ENCODE results near the gene ULBP3. TPM values are rescaled to one million over a fixed set of nuclear protein-coding genes. Genes with fewer than 3 reads are reported as not detected.

Gene ULBP3
- total RNA-seq, 1 donor from 2014 or later: 14.8 TPM

DNA sequence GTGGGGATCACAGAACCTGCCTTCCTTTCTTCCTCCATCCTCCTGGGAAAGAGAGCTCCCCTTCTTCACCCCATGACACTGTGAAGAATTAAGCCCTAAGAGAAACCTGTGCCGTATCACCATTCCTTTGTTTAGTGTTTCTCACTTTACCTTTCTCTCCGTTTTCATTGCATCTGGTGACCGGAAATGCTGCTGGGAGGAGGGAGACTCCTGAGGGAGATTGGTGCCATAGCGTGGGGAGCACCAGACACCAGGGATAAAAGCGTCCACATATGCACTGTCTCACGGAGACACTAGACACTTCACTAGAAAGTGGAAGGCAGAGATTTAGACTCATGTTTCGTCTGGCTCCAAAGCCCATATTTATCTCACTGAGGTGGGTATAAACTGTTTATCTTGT is 15.5 kb upstream of the ULBP3 start:
- no peak for DNase-seq (ENCODE audit: low read depth)
- TF ChIP-seq, protein P1, sequence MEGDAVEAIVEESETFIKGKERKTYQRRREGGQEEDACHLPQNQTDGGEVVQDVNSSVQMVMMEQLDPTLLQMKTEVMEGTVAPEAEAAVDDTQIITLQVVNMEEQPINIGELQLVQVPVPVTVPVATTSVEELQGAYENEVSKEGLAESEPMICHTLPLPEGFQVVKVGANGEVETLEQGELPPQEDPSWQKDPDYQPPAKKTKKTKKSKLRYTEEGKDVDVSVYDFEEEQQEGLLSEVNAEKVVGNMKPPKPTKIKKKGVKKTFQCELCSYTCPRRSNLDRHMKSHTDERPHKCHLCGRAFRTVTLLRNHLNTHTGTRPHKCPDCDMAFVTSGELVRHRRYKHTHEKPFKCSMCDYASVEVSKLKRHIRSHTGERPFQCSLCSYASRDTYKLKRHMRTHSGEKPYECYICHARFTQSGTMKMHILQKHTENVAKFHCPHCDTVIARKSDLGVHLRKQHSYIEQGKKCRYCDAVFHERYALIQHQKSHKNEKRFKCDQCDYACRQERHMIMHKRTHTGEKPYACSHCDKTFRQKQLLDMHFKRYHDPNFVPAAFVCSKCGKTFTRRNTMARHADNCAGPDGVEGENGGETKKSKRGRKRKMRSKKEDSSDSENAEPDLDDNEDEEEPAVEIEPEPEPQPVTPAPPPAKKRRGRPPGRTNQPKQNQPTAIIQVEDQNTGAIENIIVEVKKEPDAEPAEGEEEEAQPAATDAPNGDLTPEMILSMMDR (IDR thresholded peaks at IDR 0.05; ENCODE audit: insufficient read depth, low read length, poor library complexity, severe bottlenecking): no peak
- no peaks in the 10 kb centered on the region for H3K27me3 ChIP-seq (ENCODE audit: control insufficient read depth, insufficient read depth, low read length)
- no peaks in the 10 kb centered on the region for H3K36me3 ChIP-seq (ENCODE audit: control insufficient read depth, insufficient read depth, low read length)
- H3K4me3 ChIP-seq (ENCODE audit: low read depth, low read length): no peak overlapping the region

DNA sequence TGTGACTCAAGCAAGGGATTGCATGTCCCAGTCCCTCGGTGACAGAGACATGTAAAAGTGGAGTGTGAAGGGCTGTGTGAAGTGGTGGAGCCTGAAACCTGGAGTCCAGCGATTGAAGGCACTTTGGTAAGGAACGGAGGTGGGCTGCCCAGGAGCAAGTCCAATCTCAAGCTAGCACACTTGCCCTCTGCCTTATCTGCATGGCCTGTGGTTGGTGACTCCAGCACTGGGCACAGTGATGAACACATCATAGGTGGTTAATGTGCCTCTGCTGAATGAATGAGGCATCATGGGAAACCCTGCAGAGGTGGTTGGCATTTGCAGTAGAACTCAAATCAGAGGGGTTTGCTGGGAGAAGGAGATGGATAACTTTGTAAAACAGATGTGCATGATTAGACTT is 14.9 kb upstream of the ULBP3 start:
- TF ChIP-seq, protein P1 (IDR thresholded peaks at IDR 0.05; ENCODE audit: insufficient read depth, low read length, poor library complexity, severe bottlenecking): no peak
- no peak overlapping the region for H3K4me3 ChIP-seq (ENCODE audit: low read depth, low read length)
- DNase-seq (ENCODE audit: low read depth): no peak

DNA sequence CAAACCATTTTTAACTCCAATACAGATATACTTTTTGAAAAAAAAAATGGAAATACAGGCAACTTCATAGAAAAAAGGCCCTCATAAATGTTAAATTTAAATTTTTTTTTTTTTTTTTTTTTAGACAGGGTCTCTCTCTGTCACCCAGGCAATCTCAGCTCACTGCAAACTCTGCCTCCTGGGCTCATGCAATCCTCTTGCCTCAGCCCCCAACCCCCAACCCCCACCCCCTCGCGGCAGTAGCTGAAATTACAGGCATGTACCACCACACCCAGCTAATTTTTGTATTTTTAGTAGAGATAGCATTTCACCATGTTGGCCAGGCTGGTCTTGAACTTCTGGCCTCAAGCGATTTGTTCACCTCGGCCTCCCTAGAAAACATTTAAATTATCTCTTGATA is 12.8 kb upstream of the ULBP3 start:
- no peak for DNase-seq (ENCODE audit: low read depth)
- TF ChIP-seq, protein P1 (IDR thresholded peaks at IDR 0.05; ENCODE audit: insufficient read depth, low read length, poor library complexity, severe bottlenecking): no peak
- Histone ChIP-seq H3K36me3 (ENCODE audit: control insufficient read depth, insufficient read depth, low read length) (no peaks in the 10 kb centered on the region), H3K4me3 (ENCODE audit: low read depth, low read length) (no peak overlapping the region), H3K27me3 (ENCODE audit: control insufficient read depth, insufficient read depth, low read length) (no peaks in the 10 kb centered on the region)

More for the DNA sequence above, 14.9 kb upstream of the ULBP3 start:
- Histone ChIP-seq H3K36me3 (ENCODE audit: control insufficient read depth, insufficient read depth, low read length) (no peaks in the 10 kb centered on the region), H3K27me3 (ENCODE audit: control insufficient read depth, insufficient read depth, low read length) (no peaks in the 10 kb centered on the region)

DNA sequence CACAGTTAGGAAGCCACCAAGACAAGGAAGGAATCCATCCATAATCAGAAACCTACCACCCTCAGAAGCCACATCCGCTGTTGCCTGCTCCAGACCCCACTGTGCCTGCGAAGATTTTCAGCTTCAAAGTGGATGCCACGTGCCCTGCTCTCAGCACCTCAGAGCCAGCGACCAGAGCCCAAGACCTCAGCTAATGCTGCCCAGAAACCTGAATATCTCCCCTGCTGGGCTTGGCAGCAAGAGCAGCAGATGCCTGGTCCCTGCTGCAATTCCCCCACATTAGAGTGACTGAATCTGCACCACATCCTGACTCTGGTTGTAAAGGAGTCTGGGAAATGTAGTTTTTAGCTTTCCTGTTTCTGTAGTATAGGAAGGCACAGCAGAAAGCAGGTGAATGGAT is 10.7 kb upstream of the ULBP3 start:
- DNase-seq (ENCODE audit: low read depth): no peak
- Histone ChIP-seq H3K36me3 (ENCODE audit: control insufficient read depth, insufficient read depth, low read length) (no peaks in the 10 kb centered on the region), H3K4me3 (ENCODE audit: low read depth, low read length) (no peak overlapping the region), H3K27me3 (ENCODE audit: control insufficient read depth, insufficient read depth, low read length) (no peaks in the 10 kb centered on the region)
- TF ChIP-seq, protein P1 (IDR thresholded peaks at IDR 0.05; ENCODE audit: insufficient read depth, low read length, poor library complexity, severe bottlenecking): no peak

DNA sequence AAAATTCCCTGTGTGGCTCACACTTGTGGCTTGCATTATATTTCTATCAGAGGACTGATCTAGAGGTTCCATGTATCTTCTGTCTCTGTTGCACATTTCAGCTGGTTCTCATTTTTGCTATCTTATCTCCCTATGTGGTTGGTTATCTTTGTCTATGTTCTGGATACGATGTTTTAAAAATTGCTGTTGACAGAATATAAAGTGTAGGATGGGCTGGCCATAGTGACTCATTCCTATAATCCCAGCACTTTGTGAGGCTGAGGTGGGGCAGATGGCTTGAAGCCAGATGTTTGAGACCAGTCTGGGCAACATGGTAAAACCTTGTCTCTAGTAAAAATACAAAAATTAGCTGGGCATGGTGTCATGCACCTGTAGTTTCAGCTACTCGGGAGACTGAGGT is 9.9 kb upstream of the ULBP3 start:
- TF ChIP-seq, protein P1 (IDR thresholded peaks at IDR 0.05; ENCODE audit: insufficient read depth, low read length, poor library complexity, severe bottlenecking): no peak
- no peak overlapping the region for H3K4me3 ChIP-seq (ENCODE audit: low read depth, low read length)
- no peaks in the 10 kb centered on the region for H3K36me3 ChIP-seq (ENCODE audit: control insufficient read depth, insufficient read depth, low read length)
- no peak for DNase-seq (ENCODE audit: low read depth)
- H3K27me3 ChIP-seq (ENCODE audit: control insufficient read depth, insufficient read depth, low read length): no peaks in the 10 kb centered on the region

DNA sequence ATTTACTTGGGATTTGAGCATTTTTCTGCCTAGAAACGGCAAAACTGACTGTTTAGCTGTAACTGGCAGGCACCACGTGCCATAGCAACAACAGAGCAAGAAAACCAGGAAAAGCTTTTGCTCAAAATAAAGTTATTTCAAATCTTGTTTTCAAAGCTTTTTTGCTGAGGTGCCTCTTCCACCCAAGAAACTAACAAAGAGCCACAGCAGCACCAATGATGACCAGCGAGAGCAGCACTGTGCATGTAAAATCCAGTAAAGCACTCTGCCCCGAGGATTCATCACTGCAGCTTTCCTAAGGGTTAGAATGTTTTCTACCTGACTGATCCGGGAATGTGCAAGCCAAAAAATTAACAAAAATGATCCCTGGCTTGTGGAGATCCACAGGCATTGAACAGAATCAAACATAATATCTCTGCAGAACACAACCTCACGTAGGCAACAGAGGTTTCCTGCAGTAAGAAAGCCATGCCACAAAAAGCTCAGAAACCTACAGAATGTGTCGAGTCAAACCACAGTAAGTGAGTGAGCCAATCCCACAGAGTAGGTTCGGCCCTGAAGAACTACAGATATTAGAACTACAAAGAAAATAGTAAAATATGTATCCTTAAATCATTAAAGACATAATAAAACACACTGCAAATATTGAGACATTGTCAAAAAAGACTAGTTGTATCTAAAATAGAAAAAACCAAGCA is 7.4 kb upstream of the ULBP3 start:
- TF ChIP-seq, protein P1 (IDR thresholded peaks at IDR 0.05; ENCODE audit: insufficient read depth, low read length, poor library complexity, severe bottlenecking): peak; percentile 28
- H3K36me3 ChIP-seq (ENCODE audit: control insufficient read depth, insufficient read depth, low read length): no peaks in the 10 kb centered on the region
- no peaks in the 10 kb centered on the region for H3K27me3 ChIP-seq (ENCODE audit: control insufficient read depth, insufficient read depth, low read length)
- H3K4me3 ChIP-seq (ENCODE audit: low read depth, low read length): no peak overlapping the region
- no peak for DNase-seq (ENCODE audit: low read depth)
